ENCODE results near the gene PAPOLB. TPM values are rescaled to one million over a fixed set of nuclear protein-coding genes. Genes with fewer than 3 reads are reported as not detected.

The PAPOLB gene
- total and polyA plus RNA-seq, 2 of the 4 experiments (the other 2 are of a cell fraction): under 0.01 TPM; not detected in 1

DNA sequence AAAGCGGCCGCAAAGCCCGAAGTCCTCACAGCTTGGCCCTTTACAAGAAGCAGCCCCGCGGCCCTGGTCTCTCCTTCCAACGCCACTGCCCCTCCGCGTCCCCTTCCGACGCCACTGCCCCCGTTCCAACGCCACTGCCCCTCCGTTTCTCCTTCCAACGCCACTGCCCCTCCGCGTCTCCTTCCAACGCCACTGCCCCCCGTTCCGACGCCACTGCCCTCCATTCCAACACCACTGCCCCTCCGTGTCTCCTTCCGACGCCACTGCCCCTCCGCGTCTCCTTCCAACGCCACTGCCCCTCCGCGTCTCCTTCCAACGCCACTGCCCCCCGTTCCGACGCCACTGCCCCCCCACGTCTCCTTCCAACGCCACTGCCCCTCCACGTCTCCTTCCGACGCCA lies 53.3 kb downstream of the PAPOLB start:
- H3K18ac ChIP-seq (ENCODE audit: low read depth, low read length): no peak overlapping the region
- no peak for ATAC-seq (ENCODE audit: low read depth)
- no peak overlapping the region for H2BK15ac ChIP-seq (ENCODE audit: low read depth, low read length)
- DNase-seq: no peak
- intact Hi-C loops (cut with micrococcal nuclease): no loop called here
- in situ Hi-C loops (cut with MboI; ENCODE audit: low sequenced_read_pairs): no loop called here
- no peak overlapping the region for H2BK5ac ChIP-seq (ENCODE audit: low read depth, low read length, poor library complexity, severe bottlenecking)
- no peaks in the 10 kb centered on the region for H3K9me1 ChIP-seq (ENCODE audit: insufficient read depth, low read length)
- no peak overlapping the region for H3K4me2 ChIP-seq (ENCODE audit: low read depth, low read length)
- ChIA-PET CTCF (no interaction called here), POLR2A (ENCODE audit: unreplicated experiment) (no interaction called here)
- no peak overlapping the region for H2BK20ac ChIP-seq (ENCODE audit: low read depth, low read length)
- 84% methylated on average over 16 of the region's 37 CpGs; no CpG with 5 or more reads in 1 of the 2 experiments for WGBS, 2 experiments (ENCODE audit: extremely low coverage in 2 of 2, insufficient read length in 1 of 2)
- no peak for TF ChIP-seq NFE2L2 (IDR thresholded peaks at IDR 0.05; ENCODE audit: low read depth, low read length)
- no peak for TF ChIP-seq FOS (IDR thresholded peaks at IDR 0.05; ENCODE audit: low read depth, low read length)
- TF ChIP-seq RFX5 (IDR thresholded peaks at IDR 0.05; ENCODE audit: low read depth, low read length): no peak
- no peak for TF ChIP-seq SMC3 (IDR thresholded peaks at IDR 0.05; ENCODE audit: low read depth, low read length)
- TF ChIP-seq RAD21 (IDR thresholded peaks at IDR 0.05; ENCODE audit: low read length): no peak
- no peak for TF ChIP-seq CHD1 (IDR thresholded peaks at IDR 0.05; ENCODE audit: low read depth, low read length)
- TF ChIP-seq, protein P1, sequence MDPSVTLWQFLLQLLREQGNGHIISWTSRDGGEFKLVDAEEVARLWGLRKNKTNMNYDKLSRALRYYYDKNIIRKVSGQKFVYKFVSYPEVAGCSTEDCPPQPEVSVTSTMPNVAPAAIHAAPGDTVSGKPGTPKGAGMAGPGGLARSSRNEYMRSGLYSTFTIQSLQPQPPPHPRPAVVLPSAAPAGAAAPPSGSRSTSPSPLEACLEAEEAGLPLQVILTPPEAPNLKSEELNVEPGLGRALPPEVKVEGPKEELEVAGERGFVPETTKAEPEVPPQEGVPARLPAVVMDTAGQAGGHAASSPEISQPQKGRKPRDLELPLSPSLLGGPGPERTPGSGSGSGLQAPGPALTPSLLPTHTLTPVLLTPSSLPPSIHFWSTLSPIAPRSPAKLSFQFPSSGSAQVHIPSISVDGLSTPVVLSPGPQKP (IDR thresholded peaks at IDR 0.05; ENCODE audit: borderline replicate concordance, low read depth, low read length): no peak
- TF ChIP-seq RCOR1 (IDR thresholded peaks at IDR 0.05; ENCODE audit: insufficient replicate concordance, low read length): no peak
- no peak for TF ChIP-seq BHLHE40 (IDR thresholded peaks at IDR 0.05; ENCODE audit: low read depth, low read length)
- no peak for TF ChIP-seq CEBPB (IDR thresholded peaks at IDR 0.05; ENCODE audit: low read depth, low read length)
- TF ChIP-seq, protein P2, sequence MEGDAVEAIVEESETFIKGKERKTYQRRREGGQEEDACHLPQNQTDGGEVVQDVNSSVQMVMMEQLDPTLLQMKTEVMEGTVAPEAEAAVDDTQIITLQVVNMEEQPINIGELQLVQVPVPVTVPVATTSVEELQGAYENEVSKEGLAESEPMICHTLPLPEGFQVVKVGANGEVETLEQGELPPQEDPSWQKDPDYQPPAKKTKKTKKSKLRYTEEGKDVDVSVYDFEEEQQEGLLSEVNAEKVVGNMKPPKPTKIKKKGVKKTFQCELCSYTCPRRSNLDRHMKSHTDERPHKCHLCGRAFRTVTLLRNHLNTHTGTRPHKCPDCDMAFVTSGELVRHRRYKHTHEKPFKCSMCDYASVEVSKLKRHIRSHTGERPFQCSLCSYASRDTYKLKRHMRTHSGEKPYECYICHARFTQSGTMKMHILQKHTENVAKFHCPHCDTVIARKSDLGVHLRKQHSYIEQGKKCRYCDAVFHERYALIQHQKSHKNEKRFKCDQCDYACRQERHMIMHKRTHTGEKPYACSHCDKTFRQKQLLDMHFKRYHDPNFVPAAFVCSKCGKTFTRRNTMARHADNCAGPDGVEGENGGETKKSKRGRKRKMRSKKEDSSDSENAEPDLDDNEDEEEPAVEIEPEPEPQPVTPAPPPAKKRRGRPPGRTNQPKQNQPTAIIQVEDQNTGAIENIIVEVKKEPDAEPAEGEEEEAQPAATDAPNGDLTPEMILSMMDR (conservative IDR thresholded peaks at IDR 0.05; ENCODE audit: low read depth, low read length): no peak
- TF ChIP-seq MAZ (IDR thresholded peaks at IDR 0.05; ENCODE audit: borderline replicate concordance, low read depth, low read length): no peak
- TF ChIP-seq, protein P3, sequence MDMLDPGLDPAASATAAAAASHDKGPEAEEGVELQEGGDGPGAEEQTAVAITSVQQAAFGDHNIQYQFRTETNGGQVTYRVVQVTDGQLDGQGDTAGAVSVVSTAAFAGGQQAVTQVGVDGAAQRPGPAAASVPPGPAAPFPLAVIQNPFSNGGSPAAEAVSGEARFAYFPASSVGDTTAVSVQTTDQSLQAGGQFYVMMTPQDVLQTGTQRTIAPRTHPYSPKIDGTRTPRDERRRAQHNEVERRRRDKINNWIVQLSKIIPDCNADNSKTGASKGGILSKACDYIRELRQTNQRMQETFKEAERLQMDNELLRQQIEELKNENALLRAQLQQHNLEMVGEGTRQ (IDR thresholded peaks at IDR 0.05; ENCODE audit: low read depth, low read length): no peak
- no peak for TF ChIP-seq MXI1 (IDR thresholded peaks at IDR 0.05; ENCODE audit: borderline replicate concordance, low read depth, low read length)
- no peak for TF ChIP-seq POLR2A (IDR thresholded peaks at IDR 0.05; ENCODE audit: low read depth, low read length)
- TF ChIP-seq MAFK (IDR thresholded peaks at IDR 0.05; ENCODE audit: low read depth, low read length): no peak
- H3K14ac ChIP-seq (replicated peaks; ENCODE audit: low read depth, low read length): no peak overlapping the region
- no peak overlapping the region for H2BK120ac ChIP-seq (ENCODE audit: low read depth, low read length)
- no peak overlapping the region for H2AK9ac ChIP-seq (replicated peaks; ENCODE audit: low read depth, low read length, poor library complexity)
- H3K27me3 ChIP-seq (ENCODE audit: control insufficient read depth, insufficient read depth, low read length): peaks cover 16% of the 10 kb centered on the region
- H3K27ac ChIP-seq (ENCODE audit: insufficient read depth, low read length): no peak overlapping the region
- H3K36me3 ChIP-seq (ENCODE audit: control insufficient read depth, insufficient read depth, low read length): no peaks in the 10 kb centered on the region
- no peaks in the 10 kb centered on the region for H4K20me1 ChIP-seq (ENCODE audit: insufficient read depth, low read length)
- no peak overlapping the region for H3K9ac ChIP-seq (ENCODE audit: low read depth, low read length)
- H4K8ac ChIP-seq (ENCODE audit: low read depth in 2 of 2, low read length in 2 of 2): no peak overlapping the region
- H2AFZ ChIP-seq (replicated peaks; ENCODE audit: low read length, poor library complexity): no peak overlapping the region
- no peak overlapping the region for H4K91ac ChIP-seq (ENCODE audit: insufficient read depth, low read depth, low read length)
- no TSS peak for BruUV-seq (replicated peaks)
- H3K79me1 ChIP-seq (ENCODE audit: low read depth in 1 of 2, low read length in 2 of 2): no peaks in the 10 kb centered on the region
- H2AK5ac ChIP-seq (ENCODE audit: low read depth, low read length): no peak overlapping the region
- dilution Hi-C loops (cut with HindIII; ENCODE audit: low sequenced_read_pairs, unreplicated experiment): no loop called here
- no peak overlapping the region for H4K5ac ChIP-seq (ENCODE audit: low read depth, low read length)
- H3K23ac ChIP-seq (ENCODE audit: low read depth, low read length): no peak overlapping the region
- no peak overlapping the region for H3K4ac ChIP-seq (ENCODE audit: low read depth, low read length)
- H3K56ac ChIP-seq (ENCODE audit: extremely low read depth, insufficient read depth, low read length): no peak overlapping the region
- peaks cover 6% of the 10 kb centered on the region for H3K9me3 ChIP-seq (ENCODE audit: control insufficient read depth, insufficient read depth, low read length)
- H3K4me3 ChIP-seq (ENCODE audit: insufficient read depth, low read depth, low read length): no peak overlapping the region
- H3K4me1 ChIP-seq (ENCODE audit: control insufficient read depth, insufficient read depth, low read length): no peaks in the 10 kb centered on the region
